Lung (tissue), 12 donors: Measurements from ENCODE around the gene MET. TPM values are rescaled to one million over a fixed set of nuclear protein-coding genes. Genes with fewer than 3 reads are reported as not detected.

Source experiments
- ATAC-seq: fragments of 200-7000 bp; cut with Tn5 transposase; one replicate; pipeline ENCODE4 v1.9.1; 2020; ENCODE audit warnings: moderate number of reproducible peaks; ENCODE audit not compliant: insufficient read depth, low FRiP score
- DNase-seq, 3 donors: peaks; one replicate each; pipeline ENCODE4 v3.0.0-alpha.2; 2013 to 2017
- H3K27ac ChIP-seq, 2 donors: one replicate each; pipeline ENCODE4 v1.5.1; 2013; ENCODE audit warnings: mild to moderate bottlenecking in 2 of 2, moderate library complexity in 2 of 2, control low read depth in 1 of 2, inconsistent platforms in 1 of 2, low read depth in 1 of 2, low read length in 1 of 2
- H3K27me3 ChIP-seq, 3 donors: one replicate each; pipeline ENCODE4 v1.5.1; 2013; ENCODE audit warnings: low read length in 2 of 3; ENCODE audit not compliant: control insufficient read depth in 3 of 3, insufficient read depth in 3 of 3
- H3K36me3 ChIP-seq, 4 donors: one replicate each; pipeline ENCODE4 v1.5.1; 2013; ENCODE audit warnings: low read length in 4 of 4, mild to moderate bottlenecking in 1 of 4, moderate library complexity in 1 of 4; ENCODE audit not compliant: control insufficient read depth in 4 of 4, insufficient read depth in 4 of 4
- H3K4me1 ChIP-seq, 5 donors: one replicate each; pipeline ENCODE4 v1.5.1; 2013; ENCODE audit warnings: low read length in 5 of 5, mild to moderate bottlenecking in 2 of 5, moderate library complexity in 1 of 5; ENCODE audit not compliant: control insufficient read depth in 5 of 5, insufficient read depth in 5 of 5
- H3K4me3 ChIP-seq: one replicate; pipeline ENCODE4 v1.5.1; 2013; ENCODE audit warnings: mild to moderate bottlenecking, control low read depth, moderate library complexity
- H3K9ac ChIP-seq, 2 donors: one replicate each; pipeline ENCODE4 v1.5.1; 2013; ENCODE audit warnings: low read length in 2 of 2, control low read depth in 1 of 2; ENCODE audit not compliant: insufficient read depth in 1 of 2
- H3K9me3 ChIP-seq, 4 donors: one replicate each; pipeline ENCODE4 v1.5.1; 2013; ENCODE audit warnings: low read length in 3 of 4, mild to moderate bottlenecking in 1 of 4, moderate library complexity in 1 of 4; ENCODE audit not compliant: control insufficient read depth in 4 of 4, insufficient read depth in 3 of 4
- WGBS, 2 donors: extraction: QIAGEN DNeasy Blood & Tissue Kit; methylation state at CpG; one replicate each; pipeline ENCODE4 v1.1.7; 2013; 5-methylcytosine and 5-hydroxymethylcytosine counted together
- polyA plus RNA-seq, 2 donors: library from polyadenylated mRNA; stranded (reverse); fragments of 200-250 nt; gene quantifications; one replicate each; pipeline ENCODE4 v1.2.1, GENCODE V29; 2013
- total RNA-seq, 2 donors: library from RNA; depleted of rRNA in 1 of 2; stranded (reverse); fragments of >200 nt in 1 of 2; gene quantifications; one replicate each; pipeline ENCODE4 v1.2.1, GENCODE V29; 2014 to 2021
- TF ChIP-seq, protein P1 (sequence below): IDR thresholded peaks from 2 replicates; pipeline ENCODE4 v1.5.1; 2012; ENCODE audit warnings: mild to moderate bottlenecking; ENCODE audit errors: control extremely low read depth, extremely low read depth
- donor health status: control.
- donor health status: control.
- donor health status: Bipolar disorder and iron deficiency.
- donor health status: healthy.
- donor health status: DM: yes; HTN: yes; CAD: no.

Gene MET
- total and polyA plus RNA-seq, 4 donors, result 16.3 to 106 (median 41.5) TPM

DNA sequence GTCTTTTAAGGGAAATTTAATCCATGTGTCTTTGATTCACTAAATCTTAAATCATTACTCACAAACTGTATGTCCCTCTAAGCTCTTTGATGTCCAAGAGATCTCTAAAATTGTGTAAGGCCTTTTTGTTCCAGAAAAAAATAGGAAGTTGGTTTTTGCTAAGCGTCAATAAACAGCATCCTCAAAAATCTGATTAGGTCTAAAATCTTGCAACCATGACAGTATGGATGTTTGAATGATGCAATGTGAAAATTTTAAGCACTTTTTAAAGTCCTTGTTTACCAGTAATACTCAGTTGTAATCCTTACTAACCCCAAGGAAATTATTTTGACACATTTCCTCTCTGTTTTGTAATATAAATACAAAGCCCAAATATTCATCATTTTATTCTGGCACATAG, 6.8 kb downstream of the MET start:
- ATAC-seq (no peak), DNase-seq (no peak)
- no peaks in the 10 kb centered on the region for H3K36me3 ChIP-seq
- 32 to 65% methylated on average over 1 of the region's 1 CpG for WGBS, 2 donors
- H3K4me1 ChIP-seq, result peaks cover 0 to 7% (median 0%) of the 10 kb centered on the region in 5 donors
- H3K27me3 ChIP-seq, result no peaks in the 10 kb centered on the region
- no peak overlapping the region for H3K27ac ChIP-seq
- H3K4me3 ChIP-seq, result no peak overlapping the region
- no peaks in the 10 kb centered on the region for H3K9me3 ChIP-seq
- TF ChIP-seq, protein P1, sequence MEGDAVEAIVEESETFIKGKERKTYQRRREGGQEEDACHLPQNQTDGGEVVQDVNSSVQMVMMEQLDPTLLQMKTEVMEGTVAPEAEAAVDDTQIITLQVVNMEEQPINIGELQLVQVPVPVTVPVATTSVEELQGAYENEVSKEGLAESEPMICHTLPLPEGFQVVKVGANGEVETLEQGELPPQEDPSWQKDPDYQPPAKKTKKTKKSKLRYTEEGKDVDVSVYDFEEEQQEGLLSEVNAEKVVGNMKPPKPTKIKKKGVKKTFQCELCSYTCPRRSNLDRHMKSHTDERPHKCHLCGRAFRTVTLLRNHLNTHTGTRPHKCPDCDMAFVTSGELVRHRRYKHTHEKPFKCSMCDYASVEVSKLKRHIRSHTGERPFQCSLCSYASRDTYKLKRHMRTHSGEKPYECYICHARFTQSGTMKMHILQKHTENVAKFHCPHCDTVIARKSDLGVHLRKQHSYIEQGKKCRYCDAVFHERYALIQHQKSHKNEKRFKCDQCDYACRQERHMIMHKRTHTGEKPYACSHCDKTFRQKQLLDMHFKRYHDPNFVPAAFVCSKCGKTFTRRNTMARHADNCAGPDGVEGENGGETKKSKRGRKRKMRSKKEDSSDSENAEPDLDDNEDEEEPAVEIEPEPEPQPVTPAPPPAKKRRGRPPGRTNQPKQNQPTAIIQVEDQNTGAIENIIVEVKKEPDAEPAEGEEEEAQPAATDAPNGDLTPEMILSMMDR, result no peak
- H3K9ac ChIP-seq, result no peak overlapping the region

DNA sequence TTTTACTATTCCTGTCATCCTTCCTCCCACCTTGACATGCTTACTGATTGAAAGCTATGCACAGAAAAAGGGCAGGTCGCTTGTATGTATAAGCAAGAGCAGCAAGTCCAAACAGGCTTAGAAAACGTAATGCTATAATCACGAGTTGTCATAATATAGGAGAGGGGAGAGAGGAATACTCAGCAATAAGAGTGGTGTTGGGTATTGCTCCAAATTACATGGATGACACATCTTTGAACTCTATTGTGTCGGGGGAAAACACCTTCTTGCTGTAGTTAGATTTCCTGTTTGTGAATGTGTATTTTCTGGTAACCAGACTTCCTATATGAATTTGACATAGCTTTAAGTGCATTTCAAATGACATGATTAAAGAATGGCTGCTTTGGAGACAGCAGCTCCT, 7.5 kb downstream of the MET start:
- TF ChIP-seq, protein P1, result no peak
- no peak overlapping the region for H3K4me3 ChIP-seq
- H3K9ac ChIP-seq, result no peak overlapping the region
- no peaks in the 10 kb centered on the region for H3K27me3 ChIP-seq
- peaks cover 0 to 6% (median 0%) of the 10 kb centered on the region in 5 donors for H3K4me1 ChIP-seq
- no peak for DNase-seq
- H3K36me3 ChIP-seq, result no peaks in the 10 kb centered on the region
- 69% methylated on average over 4 of the region's 4 CpGs for WGBS, 2 donors
- ATAC-seq, result no peak
- no peak overlapping the region for H3K27ac ChIP-seq
- no peaks in the 10 kb centered on the region for H3K9me3 ChIP-seq

DNA sequence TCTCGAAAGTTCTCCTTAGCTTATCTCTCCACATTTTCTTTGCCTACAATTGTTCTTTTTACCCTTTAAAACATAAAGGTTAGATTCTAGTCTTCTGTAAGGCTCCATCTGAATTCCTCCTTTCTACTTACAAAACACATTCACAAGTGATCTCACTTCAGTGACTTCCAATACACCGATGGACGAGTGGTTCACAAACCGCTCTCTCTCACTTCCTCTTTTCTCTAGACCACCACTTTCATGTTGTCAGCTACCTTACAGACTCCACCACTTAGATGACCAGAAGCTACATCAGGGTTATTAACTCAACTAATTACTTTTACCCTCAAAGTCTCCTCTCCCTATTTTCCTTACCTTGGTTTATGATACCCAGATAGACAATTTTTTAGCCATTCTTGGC, 11.8 kb downstream of the MET start:
- 45 to 68% methylated on average over 4 of the region's 4 CpGs for WGBS, 2 donors
- DNase-seq (no peak), ATAC-seq (no peak)
- Histone ChIP-seq H3K36me3 (no peaks in the 10 kb centered on the region), H3K4me3 (no peak overlapping the region), H3K9me3 (no peaks in the 10 kb centered on the region), H3K27ac (no peak overlapping the region), H3K27me3 (no peaks in the 10 kb centered on the region), H3K9ac (no peak overlapping the region), H3K4me1 (peaks cover 0 to 5% (median 3%) of the 10 kb centered on the region in 5 donors)
- TF ChIP-seq, protein P1, result no peak

DNA sequence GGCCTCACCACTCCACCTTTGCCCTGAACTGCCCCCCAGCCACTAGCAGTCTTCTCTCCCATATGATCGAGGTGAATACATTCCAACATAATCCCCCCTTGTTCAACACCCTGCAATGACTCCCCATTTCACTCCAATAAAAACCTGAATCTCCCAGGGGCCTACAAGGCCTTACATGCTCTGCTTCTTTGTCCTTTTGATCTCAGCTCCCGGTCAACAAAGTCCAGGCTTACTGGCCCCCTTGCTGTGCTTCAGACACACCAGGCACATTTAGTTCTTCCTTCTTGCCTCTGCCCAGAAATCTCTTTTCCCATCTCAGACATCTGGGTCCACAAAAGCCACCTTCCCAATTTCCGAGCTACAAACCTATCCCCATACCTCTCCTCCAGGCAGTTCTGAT, 14.0 kb downstream of the MET start:
- H3K27ac ChIP-seq, result no peak overlapping the region
- WGBS, 2 donors, result 84 to 90% methylated on average over 3 of the region's 3 CpGs
- no peaks in the 10 kb centered on the region for H3K36me3 ChIP-seq
- DNase-seq, result no peak
- H3K27me3 ChIP-seq, result no peaks in the 10 kb centered on the region
- TF ChIP-seq, protein P1, result no peak
- no peak overlapping the region for H3K9ac ChIP-seq
- H3K4me3 ChIP-seq, result no peak overlapping the region
- H3K4me1 ChIP-seq, result peaks cover 0 to 5% (median 3%) of the 10 kb centered on the region in 5 donors
- no peaks in the 10 kb centered on the region for H3K9me3 ChIP-seq
- no peak for ATAC-seq
